Activated naive CD4-positive, alpha-beta T cell treated with anti-CD3 and anti-CD28 coated beads, Interleukin-2, amount 50 U/mL, for 72 hours (primary cell): ENCODE measurements around the gene SORL1. TPM values are rescaled to one million over a fixed set of nuclear protein-coding genes. Genes with fewer than 3 reads are reported as not detected.

ENCODE experiments used
- ATAC-seq, 2 donors: fragments of 150-1000 bp; cut with Tn5 transposase; 2 replicates each; pipeline ENCODE4 v1.10.0; 2021; ENCODE audit warnings: mild to moderate bottlenecking in 2 of 2, moderate library complexity in 2 of 2
- DNase-seq, 2 donors: peaks; one replicate each; pipeline ENCODE4 v3.0.0; 2021 to 2022; ENCODE audit warnings: low spot score in 2 of 2
- H3K27ac Mint-ChIP-seq, 2 donors: one replicate each; pipeline ENCODE4 v1.8.0; 2022; ENCODE audit warnings: mild to moderate bottlenecking in 2 of 2, mixed read lengths in 2 of 2
- H3K36me3 Mint-ChIP-seq, 2 donors: one replicate each; pipeline ENCODE4 v1.8.0; 2022; ENCODE audit warnings: mixed read lengths in 2 of 2
- H3K9me3 Mint-ChIP-seq, 2 donors: one replicate each; pipeline ENCODE4 v1.8.0; 2022; ENCODE audit warnings: mixed read lengths in 2 of 2
- total RNA-seq, 2 donors: library from RNA; stranded (reverse); gene quantifications; one replicate each; pipeline ENCODE4 v1.2.3, GENCODE V29; 2022

SORL1 gene
- total RNA-seq, 2 donors from 2014 or later = 90.4 to 139 TPM

DNA sequence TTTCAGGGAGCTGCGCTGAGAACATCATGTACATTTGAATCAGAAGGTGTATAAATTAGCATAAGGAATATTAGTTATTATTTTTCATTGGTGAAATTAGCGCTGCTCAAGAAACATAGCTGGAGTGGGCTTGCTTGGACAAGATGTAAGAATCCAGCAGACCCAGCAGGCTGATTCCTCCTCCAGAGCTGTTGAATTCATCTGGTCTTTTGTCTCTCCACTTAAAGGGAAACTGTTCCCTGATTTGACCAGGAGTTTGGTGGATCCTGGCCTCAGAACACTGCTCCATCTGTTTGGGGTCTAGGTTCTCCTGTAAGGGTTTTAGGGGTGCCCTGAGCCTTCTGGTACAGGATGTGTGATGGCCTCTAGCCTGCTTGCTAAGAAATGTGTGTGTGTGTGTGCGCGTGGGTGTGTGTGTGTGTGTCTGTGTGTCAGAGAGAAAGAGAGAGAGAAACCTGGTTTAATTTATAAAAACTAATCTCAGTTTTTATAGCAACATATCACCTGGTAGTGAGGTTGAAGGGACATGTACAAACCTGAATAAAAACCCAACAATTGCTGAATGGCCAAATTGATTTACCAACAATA, 8.3 kb upstream of the SORL1 start:
- peak in 1 of 2 donors; percentile 52 for ATAC-seq
- H3K36me3 Mint-ChIP-seq = peaks cover 22 to 32% of the 10 kb centered on the region in 2 donors
- peak overlapping the region in 1 of 2 donors; percentile 93 for H3K27ac Mint-ChIP-seq
- H3K9me3 Mint-ChIP-seq = peaks cover 0 to 4% of the 10 kb centered on the region in 2 donors
- no peak for DNase-seq

DNA sequence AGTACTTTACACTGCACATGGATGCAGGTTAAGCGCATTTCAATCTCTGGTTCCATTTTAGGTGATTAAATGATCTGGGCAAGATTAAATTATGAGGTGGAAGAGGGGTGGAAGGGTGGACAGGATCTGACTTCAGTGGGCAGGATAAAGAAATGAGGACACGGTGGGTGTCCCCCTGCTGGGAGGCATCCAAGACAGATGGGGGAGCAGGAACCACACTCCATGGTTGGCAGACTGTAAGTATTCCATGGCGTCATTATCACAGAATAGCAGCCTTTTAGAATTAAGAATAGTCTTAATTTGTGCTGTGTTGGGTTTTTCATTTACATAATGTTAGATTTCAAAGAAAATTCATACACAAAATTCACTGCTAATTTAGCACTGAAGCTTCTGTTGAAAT, 7.6 kb upstream of the SORL1 start:
- ATAC-seq (no peak), DNase-seq (no peak)
- H3K36me3 Mint-ChIP-seq = peaks cover 22 to 28% of the 10 kb centered on the region in 2 donors
- H3K27ac Mint-ChIP-seq = peak overlapping the region in 1 of 2 donors; percentile 93
- H3K9me3 Mint-ChIP-seq = no peaks in the 10 kb centered on the region

DNA sequence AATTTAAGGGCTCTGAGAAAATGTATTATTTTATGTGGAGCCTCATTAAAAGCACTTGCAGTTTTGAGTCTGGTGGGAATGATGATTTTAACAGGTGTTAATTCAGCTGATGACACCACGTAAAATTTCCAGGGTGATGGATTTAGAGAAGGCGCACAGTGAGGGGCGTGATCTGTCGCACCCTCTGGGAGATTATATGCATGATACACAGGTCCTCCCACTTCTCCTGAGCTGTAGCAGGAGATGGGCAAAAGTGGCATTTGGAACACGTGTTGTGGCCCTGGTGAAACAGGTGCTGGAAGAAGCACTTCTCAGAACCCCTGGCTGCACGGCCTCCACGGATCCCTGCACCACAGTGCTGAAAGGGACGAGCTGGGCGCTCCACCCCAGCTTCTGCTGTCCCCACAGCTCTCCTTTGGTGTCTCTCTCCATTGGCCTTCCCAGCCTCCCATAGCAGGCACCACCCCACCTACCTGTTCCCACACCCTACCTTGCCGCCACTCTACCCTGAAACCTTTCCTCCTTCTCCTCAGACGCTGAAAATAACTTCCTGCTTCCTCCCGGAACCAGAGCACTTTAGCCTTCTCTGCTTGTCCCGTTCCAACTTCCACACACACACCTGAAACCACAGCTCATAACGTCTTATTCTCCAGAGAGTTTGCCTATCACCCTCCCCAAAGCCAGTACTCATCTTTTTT, 6.9 kb upstream of the SORL1 start:
- ATAC-seq (peak in 1 of 2 donors; percentile 9), DNase-seq (no peak)
- H3K27ac Mint-ChIP-seq = peak overlapping the region; percentile 74 to 93
- H3K36me3 Mint-ChIP-seq = peaks cover 22 to 26% of the 10 kb centered on the region in 2 donors
- H3K9me3 Mint-ChIP-seq = no peaks in the 10 kb centered on the region

DNA sequence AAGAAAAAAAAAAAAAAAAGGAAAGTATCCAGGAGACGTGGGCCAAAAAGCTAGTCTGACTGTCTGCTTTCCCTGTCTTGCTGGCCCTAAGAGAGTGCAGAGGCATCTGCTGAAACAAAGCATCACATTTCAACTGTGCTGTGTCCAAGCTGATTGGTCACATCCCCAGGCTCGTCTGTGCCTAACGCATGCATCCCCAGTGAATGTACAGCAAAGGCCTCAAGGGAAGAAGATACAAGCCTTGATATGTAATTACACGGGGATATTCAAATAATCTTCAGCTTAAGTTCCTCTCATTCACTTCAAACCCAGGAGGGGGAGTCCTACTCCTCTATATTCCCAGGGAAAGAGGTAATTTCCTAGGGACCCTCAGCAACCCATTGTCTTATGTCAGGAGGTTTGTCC, 5.4 kb upstream of the SORL1 start:
- ATAC-seq (no peak), DNase-seq (no peak)
- no peaks in the 10 kb centered on the region for H3K9me3 Mint-ChIP-seq
- H3K36me3 Mint-ChIP-seq = peaks cover 22 to 31% of the 10 kb centered on the region in 2 donors
- peak overlapping the region; percentile 85 to 93 for H3K27ac Mint-ChIP-seq

DNA sequence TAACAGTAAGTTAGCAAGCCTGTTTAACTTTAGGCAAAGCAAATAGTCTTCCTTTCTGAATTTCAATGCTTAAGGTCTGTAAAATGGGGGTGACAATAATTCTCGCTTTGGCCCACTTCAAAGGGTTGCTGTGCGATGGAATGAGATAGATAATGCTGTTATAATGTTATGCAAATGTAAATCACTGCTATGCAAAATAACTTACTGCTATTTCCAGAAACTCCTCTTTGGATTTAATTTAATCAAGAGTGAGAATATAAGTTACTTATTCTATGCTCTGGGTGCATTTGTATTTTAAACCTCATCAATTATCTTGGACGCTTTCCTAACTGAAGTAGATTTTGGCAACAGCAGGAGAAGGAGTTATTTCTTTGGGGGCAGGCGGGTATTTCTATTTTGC, 4.1 kb upstream of the SORL1 start:
- Mint-ChIP-seq H3K36me3 (peaks cover 23 to 38% of the 10 kb centered on the region in 2 donors), H3K27ac (peak overlapping the region; percentile 75 to 91), H3K9me3 (no peaks in the 10 kb centered on the region)
- ATAC-seq (no peak), DNase-seq (no peak)

DNA sequence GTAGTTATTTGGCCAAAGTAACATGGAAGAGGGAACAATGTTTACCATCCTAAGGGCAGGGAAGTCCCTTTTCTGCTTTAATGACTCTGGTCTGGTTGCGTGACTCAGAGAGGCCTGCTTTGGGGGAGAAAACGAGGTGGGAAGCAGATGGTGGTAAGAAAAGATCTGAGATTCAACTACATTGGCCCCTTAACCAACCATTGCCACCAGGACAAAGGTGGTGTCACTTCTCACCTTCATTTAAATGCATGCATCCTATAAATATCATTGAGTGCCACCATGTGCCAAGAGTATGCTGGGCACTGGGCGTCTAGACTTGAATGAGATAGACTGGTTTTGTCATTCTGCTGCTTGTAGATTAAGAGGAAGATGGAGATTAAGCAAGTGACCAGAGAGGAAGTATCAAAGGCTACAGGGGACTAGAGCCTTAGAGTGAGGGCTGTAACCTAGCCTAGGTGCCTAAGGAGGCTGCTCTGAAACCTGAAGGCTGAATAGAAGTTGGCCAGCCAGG, 3.6 kb upstream of the SORL1 start:
- no peaks in the 10 kb centered on the region for H3K9me3 Mint-ChIP-seq
- H3K27ac Mint-ChIP-seq = peak overlapping the region; percentile 75 to 91
- ATAC-seq (peak in 1 of 2 donors; percentile 2), DNase-seq (no peak)
- H3K36me3 Mint-ChIP-seq = peaks cover 28 to 41% of the 10 kb centered on the region in 2 donors

DNA sequence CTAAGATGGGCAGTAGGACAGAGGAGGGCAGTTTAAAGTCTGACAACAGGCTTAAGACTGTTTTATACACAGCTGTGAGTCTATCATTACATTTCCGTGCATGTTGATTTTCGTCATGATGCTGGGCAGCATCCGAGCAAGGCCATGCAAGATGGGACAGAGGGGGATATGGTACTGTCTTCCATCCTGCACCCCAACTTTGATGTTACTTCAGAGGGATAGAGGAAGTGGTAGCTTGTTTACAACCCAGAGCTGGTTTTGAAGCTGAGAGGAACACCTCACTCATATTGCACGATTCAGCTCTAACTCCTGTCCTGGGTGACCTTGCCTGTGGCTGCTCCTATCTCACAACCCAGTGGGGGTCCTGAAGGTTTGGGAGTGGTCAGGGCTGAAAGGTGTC, 3.0 kb upstream of the SORL1 start:
- H3K36me3 Mint-ChIP-seq = peaks cover 33 to 40% of the 10 kb centered on the region in 2 donors
- peak overlapping the region; percentile 75 to 91 for H3K27ac Mint-ChIP-seq
- ATAC-seq = peak in 1 of 2 donors; percentile 2
- no peak for DNase-seq
- no peaks in the 10 kb centered on the region for H3K9me3 Mint-ChIP-seq

DNA sequence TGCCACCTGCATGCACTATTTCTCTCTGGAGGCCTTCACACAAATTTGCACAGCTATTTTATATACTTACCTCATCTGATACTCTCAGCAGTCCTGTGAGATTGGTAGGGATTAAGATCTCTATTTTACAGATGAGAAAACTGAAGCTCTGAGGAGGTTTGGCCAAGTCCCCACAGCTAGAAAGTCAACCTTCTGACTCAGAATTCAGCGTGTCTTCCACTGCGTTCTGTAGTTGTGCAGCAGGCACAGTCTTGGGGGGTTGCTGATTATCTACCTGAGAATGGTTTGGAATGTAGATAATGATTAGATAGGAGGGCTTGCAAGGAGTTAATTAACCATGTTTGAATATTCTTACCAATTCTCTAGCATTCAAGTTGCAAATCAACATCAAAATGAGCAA, 2.5 kb upstream of the SORL1 start:
- Mint-ChIP-seq H3K27ac (peak overlapping the region; percentile 54 to 75), H3K36me3 (peaks cover 32 to 39% of the 10 kb centered on the region in 2 donors), H3K9me3 (no peaks in the 10 kb centered on the region)
- DNase-seq = no peak
- ATAC-seq = peak in 1 of 2 donors; percentile 12

DNA sequence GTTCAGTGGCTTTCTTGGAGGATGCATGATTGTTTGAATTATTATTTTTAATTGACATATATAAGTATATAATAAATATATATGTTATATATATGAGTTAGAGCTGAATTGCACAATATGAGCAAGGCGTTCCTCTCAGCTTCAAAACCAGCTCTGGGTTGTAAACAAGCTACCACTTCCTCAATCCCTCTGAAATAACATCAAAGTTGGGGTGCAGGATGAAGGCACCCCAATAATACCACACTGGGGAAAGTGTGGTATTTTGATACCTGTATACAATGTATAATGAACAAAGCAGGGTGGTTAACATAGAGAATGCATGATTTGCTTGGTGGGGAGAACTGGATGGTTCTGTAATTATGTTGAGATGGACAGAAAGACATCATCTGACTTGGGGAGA, 1.7 kb upstream of the SORL1 start:
- Mint-ChIP-seq H3K36me3 (peaks cover 35% of the 10 kb centered on the region in 2 donors), H3K27ac (peak overlapping the region; percentile 5 to 75), H3K9me3 (no peaks in the 10 kb centered on the region)
- ATAC-seq (no peak), DNase-seq (no peak)

DNA sequence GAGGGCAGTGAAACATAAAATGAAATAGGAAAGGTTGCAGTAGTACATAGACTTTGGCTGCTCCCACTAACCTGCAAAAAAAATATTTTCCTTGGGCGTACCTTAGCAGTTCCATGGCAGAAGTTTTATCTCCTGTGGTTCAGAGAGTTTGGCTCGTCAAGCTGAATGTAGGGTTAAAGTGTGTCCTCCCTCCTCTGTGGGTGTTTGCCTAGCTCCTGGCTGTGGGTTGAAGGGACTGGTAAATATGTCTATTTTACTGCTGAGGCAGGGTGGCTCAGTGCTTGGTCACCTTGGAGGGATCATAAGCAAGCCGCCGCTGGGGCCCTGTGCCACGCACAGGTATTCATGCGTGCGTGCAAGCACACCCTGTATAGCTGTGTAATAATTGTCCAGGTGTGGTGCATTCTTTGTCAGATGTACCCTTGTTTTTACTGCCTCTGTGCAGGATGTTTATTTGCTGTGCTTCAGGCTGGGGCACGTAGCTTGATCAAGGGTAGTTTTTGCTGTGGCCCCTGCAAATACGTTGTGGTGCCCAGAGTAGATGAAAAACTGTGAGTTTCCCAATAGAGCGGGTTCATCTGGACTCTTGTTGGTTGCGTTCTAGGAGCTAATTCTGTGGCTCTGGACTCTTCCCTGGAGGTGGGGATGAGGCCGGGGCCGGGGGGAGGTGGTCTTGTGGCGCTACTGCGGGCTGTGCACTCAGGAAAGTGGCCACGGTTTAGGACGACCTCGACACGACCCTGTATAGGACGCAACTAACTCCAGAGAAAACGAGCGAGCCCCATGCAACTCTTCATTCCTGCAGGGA, 732 bp upstream of the SORL1 start:
- H3K9me3 Mint-ChIP-seq = no peaks in the 10 kb centered on the region
- H3K27ac Mint-ChIP-seq = peak overlapping the region; percentile 5 to 75
- peak; percentile 26 to 34 for ATAC-seq
- H3K36me3 Mint-ChIP-seq = peaks cover 28 to 32% of the 10 kb centered on the region in 2 donors
- no peak for DNase-seq

DNA sequence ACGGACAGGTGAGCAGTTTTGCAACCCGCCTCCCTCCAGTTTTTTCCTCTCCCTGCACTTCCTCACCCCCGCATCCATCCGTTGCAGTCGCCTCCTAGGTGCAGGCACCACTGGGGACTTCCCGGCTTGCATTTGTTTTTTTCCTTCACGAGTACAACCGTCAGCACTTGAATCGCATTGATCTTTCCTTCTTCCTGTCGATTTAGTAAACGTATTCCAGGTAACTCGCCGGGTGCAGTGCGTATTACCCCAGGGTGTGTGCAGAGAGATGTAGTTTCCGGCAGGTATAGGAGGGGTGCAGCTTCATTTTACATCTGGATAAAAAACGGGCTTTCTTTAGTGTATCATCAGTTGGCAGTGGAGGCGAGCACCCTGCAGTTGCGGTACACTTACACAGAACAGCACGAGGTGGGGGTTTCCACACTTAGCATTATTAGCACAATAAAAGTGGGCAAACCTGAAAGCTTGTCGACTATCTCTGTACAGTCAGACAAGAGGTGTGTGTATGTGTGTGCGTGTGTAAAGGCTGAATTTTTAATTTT, 566 bp downstream of the SORL1 start, which contains the start of gene SORL1-AS1:
Gene SORL1-AS1 (minus strand): TSS at position 359 of the 542 bp plus-strand sequence.
- peak within 1 kb of the TSS; percentile 92 to 96 for H3K27ac Mint-ChIP-seq
- H3K36me3 Mint-ChIP-seq = peaks cover 32 to 41% of the 10 kb centered on the region in 2 donors
- no peaks in the 10 kb centered on the region for H3K9me3 Mint-ChIP-seq
- DNase-seq = peak in 1 of 2 donors; percentile 50
- ATAC-seq = peak; percentile 60 to 63

DNA sequence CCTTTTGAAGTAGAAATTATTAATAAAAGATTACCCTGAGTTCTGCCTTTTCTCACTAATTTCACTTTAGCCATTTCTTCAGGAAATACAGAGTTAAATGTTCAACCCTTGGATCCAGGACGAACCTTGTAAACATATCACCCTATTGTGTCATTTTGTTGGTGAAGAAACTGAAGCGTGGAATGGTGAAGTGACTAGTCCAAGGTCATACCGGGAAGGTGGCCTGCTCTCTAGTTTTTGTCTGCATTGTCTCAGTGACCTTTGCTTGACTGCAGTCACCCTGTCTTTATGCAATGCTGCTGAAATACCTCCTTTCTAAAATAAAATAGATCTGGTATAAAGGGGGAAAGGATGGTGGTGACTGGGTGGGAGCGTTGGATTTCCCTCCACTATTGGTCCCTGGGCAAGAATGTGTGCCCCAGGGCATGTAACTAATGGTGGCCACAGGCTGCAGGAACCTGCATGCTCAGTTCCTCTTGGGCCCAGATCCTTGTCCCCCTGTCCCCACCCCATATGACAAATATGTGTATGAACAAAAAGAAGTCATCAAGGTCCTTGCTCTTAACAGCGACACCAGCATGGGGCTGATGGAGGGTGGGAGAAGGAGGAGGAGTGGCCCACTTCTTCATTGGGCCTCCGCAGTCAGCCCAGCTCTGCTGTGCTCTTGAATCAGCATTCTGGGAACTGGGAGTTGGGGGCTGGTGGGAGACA, 1.6 kb downstream of the SORL1 start:
- H3K36me3 Mint-ChIP-seq = peaks cover 32 to 44% of the 10 kb centered on the region in 2 donors
- ATAC-seq = peak in 1 of 2 donors; percentile 7

DNA sequence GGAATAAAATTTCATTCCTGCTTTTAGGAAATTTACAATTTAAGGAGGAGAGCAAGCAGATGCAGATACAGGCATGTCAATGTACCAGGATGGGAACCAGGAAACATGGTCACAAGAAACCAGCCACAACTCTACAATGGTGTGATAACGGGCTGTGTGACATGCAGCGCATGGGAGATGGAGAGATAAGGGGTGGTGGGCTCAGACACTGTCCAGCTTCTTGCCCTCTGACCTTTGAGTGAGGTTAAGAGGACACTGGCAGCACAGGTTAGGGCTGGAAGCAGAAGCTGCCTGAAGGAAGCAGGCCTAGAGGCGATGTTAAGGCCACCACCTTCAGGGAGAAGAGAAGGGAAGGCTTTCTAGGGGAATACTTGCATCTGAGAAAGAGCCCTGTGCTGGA, 3.0 kb downstream of the SORL1 start:
- Mint-ChIP-seq H3K36me3 (peaks cover 35 to 44% of the 10 kb centered on the region in 2 donors), H3K9me3 (no peaks in the 10 kb centered on the region), H3K27ac (peak overlapping the region; percentile 6 to 96)
- DNase-seq (no peak), ATAC-seq (no peak)

More for the DNA sequence above, 1.6 kb downstream of the SORL1 start:
- no peaks in the 10 kb centered on the region for H3K9me3 Mint-ChIP-seq
- no peak for DNase-seq
- peak overlapping the region; percentile 92 to 96 for H3K27ac Mint-ChIP-seq

DNA sequence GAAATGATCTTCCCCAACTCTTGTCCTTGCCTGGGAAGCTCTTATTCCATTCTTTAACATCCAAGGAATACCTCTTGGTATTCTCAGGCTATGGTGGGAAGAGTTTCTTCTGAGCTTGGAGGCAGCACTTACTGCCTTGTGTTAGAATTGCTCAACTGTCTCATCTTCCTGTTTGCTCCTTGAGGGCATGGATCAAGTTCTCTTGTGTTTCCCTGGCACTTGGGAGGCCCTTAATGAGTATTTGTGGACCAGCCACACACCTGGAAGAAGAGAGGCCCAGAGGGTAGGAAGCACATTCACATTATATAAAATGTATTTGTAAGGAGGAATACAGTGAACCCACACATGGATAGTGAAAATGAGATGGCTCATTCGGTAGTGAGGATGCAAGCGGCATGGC, 4.0 kb downstream of the SORL1 start:
- H3K27ac Mint-ChIP-seq = peak overlapping the region; percentile 93 to 96
- peaks cover 31 to 44% of the 10 kb centered on the region in 2 donors for H3K36me3 Mint-ChIP-seq
- ATAC-seq (no peak), DNase-seq (no peak)
- no peaks in the 10 kb centered on the region for H3K9me3 Mint-ChIP-seq

DNA sequence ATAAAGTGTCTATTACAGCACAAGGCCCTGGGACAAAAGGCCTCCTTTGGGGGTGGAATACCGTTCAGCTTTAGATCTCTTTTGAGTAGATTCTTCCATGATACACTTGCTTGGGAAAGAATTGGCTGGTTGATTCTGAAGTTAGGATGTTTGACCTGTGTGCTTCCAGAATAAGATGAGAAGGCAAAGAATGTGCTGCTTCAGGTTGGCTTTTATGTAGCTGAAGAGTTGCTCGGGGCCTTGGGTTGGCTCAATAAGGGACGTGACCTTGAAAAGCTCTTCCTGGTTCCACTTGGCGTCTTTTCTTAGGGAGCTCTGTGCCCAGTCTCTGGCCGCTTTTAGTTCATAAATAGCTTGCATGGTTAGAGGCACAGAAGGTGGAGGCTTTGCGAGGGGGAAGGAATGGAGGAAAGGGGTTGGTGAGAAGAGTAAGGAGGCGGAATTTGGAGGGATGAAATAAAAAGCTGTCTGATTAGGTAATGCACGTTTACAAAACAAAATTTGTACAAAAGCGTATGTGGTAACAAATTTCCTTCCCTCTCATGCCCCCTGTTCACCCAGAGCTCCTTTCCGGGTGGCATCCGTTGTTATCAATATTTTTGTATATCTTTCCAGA, 4.8 kb downstream of the SORL1 start:
- H3K27ac Mint-ChIP-seq = peak overlapping the region; percentile 48 to 96

More for the DNA sequence above, 4.8 kb downstream of the SORL1 start:
- ATAC-seq (no peak), DNase-seq (no peak)
- H3K9me3 Mint-ChIP-seq = no peaks in the 10 kb centered on the region
- H3K36me3 Mint-ChIP-seq = peaks cover 26 to 44% of the 10 kb centered on the region in 2 donors
